Umbilical cord (tissue), 2 donors: ENCODE data around the gene BCL2. TPM values are rescaled to one million over a fixed set of nuclear protein-coding genes. Genes with fewer than 3 reads are reported as not detected.
A peak's percentile ranks its signal among the peaks of the same experiment; 100 is the strongest.

Source experiments
- DNase-seq: peaks from one replicate; pipeline ENCODE4 v3.0.0-alpha.2; 2015; ENCODE audit warnings: low spot score
- total RNA-seq: library from RNA; depleted of rRNA; stranded (reverse); fragments of >200 nt; gene quantifications from one replicate; pipeline ENCODE4 v1.2.3, GENCODE V29; 2014; ENCODE audit warnings: low replicate concordance; ENCODE audit not compliant: insufficient read depth

The BCL2 gene
- total RNA-seq, 1 donor from 2014 or later = 27.9 TPM

DNA sequence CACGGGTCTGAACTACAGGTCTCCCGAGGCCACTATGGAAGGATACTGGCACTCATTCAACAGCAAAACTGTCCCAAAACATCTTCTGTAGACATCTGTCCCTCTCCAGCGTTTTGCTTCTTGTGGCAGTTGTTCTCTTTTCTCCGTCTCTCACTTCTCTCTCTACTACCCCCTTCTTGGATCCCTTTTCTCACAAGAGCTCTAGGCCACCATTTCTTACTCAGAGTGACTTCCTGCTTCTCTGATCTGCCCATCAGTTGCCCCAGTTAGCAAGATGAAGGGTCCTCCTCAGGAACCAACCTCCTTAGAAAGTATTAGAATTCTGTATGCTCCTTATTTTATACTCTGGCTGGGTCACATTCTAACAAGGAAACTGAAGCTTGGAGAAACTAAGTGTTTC, 32.6 kb downstream of the BCL2 start:
- DNase-seq = no peak

GRCh38 chr18:63284827-63285733, 34.5 kb downstream of the BCL2 start:
- no peak for DNase-seq

GRCh38 chr18:63284173-63284799, 35.3 kb downstream of the BCL2 start:
- DNase-seq = no peak

DNA sequence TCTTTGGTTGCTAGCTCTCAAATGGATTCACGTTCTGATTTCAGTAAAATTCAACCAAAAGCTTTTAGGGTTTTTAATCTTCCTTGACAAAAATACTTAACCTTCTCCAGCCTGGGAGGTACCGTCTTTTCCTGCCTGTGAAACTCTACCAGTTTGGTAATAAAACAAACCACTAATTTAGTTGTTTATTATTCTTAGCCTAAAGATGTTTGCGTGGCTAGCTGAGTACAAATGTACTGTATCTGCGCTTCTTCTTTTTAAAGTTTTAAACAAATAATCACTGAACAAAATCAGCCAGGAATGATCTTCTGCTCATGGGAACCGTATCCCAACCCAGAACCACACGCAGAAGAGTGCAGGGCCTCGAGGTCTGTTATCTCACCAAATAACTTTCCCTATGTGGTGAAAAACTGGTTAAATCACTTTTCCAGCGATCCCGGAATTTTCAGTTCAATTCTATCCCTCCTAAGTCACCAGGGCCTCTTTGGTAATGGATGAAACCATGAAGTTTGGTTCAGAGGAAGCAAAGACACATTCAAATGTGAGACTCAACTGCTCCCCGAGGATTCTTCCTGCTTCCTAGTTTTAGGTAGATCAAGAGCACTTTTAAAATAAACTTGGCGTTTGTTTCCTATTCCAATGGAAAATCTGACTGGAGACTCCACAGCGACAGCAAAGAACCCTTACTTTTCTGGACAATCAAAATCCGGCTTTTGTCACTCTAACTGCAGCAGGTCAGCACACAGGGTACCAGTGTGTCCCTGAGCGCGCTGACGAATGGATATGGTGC, 36.1 kb downstream of the BCL2 start:
- no peak for DNase-seq

DNA sequence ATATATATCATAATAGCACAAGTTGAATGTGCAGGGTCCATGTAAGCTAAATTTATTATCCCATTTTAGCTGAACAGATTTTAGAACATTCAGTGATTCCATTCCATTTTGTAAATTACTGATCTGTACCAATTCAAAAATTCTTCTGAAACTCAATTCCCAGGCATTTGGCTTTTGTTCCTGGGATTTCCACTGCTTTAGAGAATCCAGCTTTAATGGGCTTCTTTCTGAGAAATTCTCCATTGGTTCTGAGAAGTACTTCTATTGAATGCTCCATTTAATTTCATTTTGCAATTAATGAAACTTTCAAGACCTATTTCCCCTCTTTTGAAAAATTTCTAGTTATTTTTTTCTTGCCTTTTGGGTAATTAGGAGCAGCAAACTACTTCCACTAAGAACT, 36.8 kb downstream of the BCL2 start:
- no peak for DNase-seq

DNA sequence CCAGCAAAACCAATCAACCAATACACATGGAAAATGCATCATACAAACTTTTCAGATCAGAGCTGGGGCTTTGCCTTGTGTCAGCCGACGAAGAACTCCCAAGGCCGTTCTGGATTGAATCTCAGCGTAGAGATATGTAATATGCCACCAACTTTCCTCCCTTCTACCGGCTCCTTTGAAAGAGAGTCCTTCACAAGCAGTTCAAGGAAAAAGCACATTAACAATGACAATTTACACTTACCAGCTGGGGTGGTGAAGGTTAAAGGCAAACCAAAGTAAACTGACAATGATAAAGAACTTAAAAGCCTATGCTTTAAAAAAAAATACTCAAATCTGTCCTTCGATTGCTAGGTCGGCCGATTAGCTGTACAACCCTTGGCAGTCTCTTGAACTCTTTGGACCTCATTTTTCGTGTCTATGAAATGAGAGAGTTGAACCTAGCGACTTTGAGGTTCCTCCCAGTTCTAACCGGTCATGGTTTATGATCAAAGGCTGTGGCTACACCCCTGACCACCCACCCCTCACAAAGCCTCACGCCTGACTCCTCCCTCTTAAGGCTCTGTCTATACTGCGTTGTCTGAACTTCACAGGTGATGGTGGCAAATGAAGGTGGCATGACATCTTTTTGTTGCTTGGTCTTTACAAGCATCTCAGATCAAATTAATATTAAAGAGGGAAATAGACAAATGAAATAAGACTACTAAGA, 46.2 kb downstream of the BCL2 start:
- no peak for DNase-seq

- no peak for DNase-seq
Measured at GRCh38 chr18:63272638-63273037, 46.9 kb downstream of the BCL2 start.

DNA sequence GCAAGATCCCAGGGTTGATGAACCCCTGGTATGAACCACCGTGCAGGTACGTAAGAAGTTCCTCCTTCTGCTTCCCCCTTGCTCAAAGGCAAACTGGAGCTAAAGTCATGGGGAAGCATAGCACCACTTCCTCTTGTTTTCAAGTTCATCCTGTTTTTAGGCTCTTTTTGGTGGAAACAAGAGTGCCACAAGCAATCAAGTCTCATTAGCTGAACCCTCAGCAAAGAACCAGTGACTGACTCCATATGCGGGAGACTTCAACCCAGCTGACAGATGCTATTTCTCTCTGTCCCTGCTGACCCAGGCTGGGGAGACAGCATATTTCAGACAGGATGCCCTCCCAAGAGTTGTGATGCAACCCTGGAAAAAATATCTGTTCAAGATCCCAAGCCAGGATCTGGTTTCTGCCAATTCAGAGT, 47.7 kb downstream of the BCL2 start:
- no peak for DNase-seq

GRCh38 chr18:63271148-63271547, 48.4 kb downstream of the BCL2 start:
- no peak for DNase-seq

DNA sequence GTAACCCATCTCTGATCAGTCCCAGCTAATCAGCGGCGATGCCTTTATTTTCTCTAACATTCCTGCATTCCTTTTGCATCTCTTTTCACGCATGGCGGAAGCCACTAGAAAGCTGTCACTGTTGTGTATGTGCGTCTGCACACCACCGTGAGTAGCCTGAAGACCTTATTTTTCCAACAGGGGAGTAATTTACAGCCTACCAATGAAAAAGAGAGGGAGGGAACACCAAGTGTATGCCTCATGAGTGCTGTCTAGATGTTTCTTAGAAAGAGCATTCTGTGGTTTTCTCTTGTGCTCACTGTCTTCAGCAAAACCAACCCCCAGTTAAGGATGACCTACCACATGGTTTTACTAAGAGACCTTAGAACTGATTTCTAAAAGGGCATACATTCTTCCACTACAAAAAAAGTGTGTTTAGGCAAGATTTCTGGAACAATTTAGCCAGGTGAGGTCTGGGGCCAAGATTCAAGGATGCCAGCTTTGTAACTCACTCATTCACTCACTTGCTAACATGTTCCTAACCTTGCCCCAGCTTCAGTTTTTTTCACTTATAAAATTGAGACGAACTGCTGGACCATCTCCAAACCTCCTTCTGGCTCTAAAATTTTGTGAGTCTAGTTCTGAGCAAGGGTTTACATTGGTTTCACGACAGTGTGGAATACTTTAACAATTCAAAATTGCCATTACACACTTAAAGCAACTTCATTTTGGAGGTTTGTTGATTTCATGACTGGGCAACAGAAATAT, 51.4 kb downstream of the BCL2 start:
- DNase-seq = no peak

DNA sequence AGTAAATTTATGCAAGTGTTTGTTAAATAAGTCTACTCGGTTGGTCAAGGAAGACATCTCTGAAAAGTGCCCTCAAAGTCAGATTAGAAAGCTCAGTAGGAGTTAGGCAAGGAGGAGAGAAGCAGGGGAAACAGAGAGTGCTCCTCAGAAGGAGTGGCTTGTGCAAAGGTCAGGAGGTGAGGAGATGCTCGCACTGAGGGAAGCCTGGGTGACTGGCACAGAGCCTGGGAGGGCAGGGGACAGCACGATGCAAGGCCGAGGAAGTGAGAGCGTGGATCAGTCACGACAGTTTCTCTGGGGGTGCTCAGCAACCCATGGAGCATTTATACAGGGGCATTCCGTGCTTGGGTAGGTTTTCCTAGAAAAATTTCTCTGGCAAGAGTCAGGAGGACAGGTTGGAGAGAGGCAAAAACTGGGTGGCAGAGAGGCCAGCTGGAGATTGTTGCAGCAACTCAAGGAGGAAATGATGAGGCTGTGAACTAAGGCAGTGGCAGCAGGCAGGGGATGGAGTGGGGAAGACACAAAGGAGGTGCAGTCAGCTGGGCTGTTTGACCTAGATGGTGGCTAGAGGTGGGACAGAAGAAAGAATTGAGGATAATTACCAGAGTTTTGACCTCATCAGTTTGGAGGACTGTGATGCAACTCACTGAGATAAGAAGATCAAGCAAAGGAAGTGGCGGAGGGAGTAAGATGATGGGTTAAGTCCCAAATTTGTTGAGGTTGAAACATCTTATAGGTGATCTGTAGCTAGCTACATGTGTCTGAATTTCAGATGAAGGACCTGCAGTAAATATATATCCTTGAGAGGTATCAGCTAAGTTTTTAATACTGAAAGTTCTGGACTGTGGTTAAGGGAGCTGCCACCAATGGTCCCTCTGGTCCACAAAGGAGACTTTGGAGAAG, 52.4 kb downstream of the BCL2 start:
- no peak for DNase-seq

- no peak for DNase-seq
Measured at GRCh38 chr18:63265326-63265725, 54.2 kb downstream of the BCL2 start.

DNA sequence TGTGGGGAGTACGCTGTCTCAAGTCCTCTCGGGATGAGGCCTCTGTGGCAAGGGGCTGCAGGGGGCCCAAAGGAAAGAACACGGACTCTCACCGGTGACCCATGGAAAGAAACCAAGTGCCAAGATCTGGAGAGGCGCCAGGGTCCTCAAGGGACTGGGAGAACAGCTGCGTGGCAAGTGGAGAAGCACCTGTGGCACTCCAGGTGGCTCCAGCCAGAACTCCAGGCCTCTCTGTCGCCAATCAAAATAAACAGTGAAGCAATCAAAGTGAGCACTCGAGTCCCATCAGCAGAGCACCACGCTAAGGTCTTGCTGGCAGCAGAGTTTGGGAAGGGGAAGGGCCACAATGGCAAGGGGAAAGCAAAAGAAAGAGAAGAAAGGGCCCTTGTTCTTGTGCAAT, 54.7 kb downstream of the BCL2 start:
- DNase-seq = no peak

DNA sequence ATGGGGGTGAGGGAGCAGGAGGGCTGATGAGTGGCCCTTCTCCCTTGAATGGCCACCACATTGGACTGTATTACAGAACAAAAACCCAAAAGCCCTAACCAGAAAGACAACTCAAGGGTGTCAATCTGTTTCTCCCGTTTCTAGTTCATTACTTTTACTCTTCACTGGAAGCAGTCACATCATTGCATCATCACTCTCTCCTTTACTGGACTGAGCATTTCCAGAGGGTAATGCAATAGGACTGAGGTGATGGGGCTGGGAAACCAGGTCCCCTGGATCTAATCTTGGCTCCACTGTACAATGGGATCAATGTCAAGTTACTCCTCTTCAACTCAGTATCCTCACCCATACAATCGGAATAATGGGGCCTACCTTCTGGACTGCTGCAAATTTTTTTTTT, 56.1 kb downstream of the BCL2 start:
- no peak for DNase-seq

GRCh38 chr18:63262369-63263335, 56.9 kb downstream of the BCL2 start:
- DNase-seq = no peak

GRCh38 chr18:63261029-63261428, 58.5 kb downstream of the BCL2 start:
- no peak for DNase-seq

DNA sequence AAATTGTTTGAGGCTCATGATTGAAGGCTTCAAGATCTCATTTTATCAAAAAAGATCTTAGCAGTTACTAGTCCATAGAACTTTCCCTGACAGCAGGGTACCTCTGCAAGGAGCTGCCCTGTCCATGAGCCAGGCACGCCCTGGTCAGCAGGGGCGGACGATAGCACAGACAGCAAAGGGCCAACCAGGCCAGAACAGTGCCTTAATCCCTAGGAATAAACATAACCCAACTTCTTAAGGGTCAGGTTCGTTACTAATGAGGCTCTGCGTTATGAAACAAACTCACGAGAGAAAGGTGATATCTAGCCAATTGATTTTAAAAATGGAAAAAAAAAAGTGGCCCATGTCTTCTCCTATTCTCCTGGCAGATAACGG, 59.2 kb downstream of the BCL2 start:
- no peak for DNase-seq

GRCh38 chr18:63259567-63260379, 59.8 kb downstream of the BCL2 start:
- peak; percentile 52 for DNase-seq
